Spleen (tissue), 11 donors: ENCODE data around the gene CACNA1D. TPM values are rescaled to one million over a fixed set of nuclear protein-coding genes. Genes with fewer than 3 reads are reported as not detected.
"Not testable (repeated sequence)": the region's sequence is repeated elsewhere in the genome, so short reads cannot be mapped to it uniquely, and the experiment has no call there.

Source experiments
- DNase-seq: peaks from one replicate; pipeline ENCODE4 v3.0.0-alpha.2; 2020
- H3K27ac ChIP-seq, 8 donors: fragments of 200-600 bp; sonication (generic) in 7 of 8; 1 replicate in 4 of 8; 2 replicates in 4 of 8; pipeline versions ENCODE4 v1.5.0 to v1.8.0; 2016 to 2021; ENCODE audit warnings: inconsistent platforms in 4 of 8, mild to moderate bottlenecking in 4 of 8, moderate library complexity in 1 of 8
- H3K27me3 ChIP-seq, 7 donors: fragments of 200-600 bp; sonication (generic) in 6 of 7; replicated peaks in 1 of 7; 1 replicate in 4 of 7; 2 replicates in 3 of 7; pipeline versions ENCODE4 v1.5.0 to v1.8.0; 2016 to 2021; ENCODE audit warnings: inconsistent platforms in 3 of 7, mild to moderate bottlenecking in 1 of 7
- H3K36me3 ChIP-seq, 6 donors: fragments of 200-600 bp; sonication (generic) in 5 of 6; 1 replicate in 4 of 6; 2 replicates in 2 of 6; pipeline versions ENCODE4 v1.5.0 to v1.8.0; 2016 to 2021; ENCODE audit warnings: inconsistent platforms in 2 of 6
- H3K4me1 ChIP-seq, 6 donors: fragments of 200-600 bp; sonication (generic) in 5 of 6; 1 replicate in 3 of 6; 2 replicates in 3 of 6; pipeline versions ENCODE4 v1.5.0 to v1.8.0; 2016 to 2021; ENCODE audit warnings: inconsistent platforms in 3 of 6
- H3K4me3 ChIP-seq, 8 donors: fragments of 200-600 bp; sonication (generic) in 7 of 8; 1 replicate in 4 of 8; 2 replicates in 4 of 8; pipeline versions ENCODE4 v1.5.0 to v1.8.0; 2016 to 2021; ENCODE audit warnings: inconsistent platforms in 4 of 8, mild to moderate bottlenecking in 4 of 8, moderate library complexity in 2 of 8
- H3K9me3 ChIP-seq, 8 donors: fragments of 200-600 bp; sonication (generic) in 7 of 8; 1 replicate in 4 of 8; 2 replicates in 4 of 8; pipeline versions ENCODE4 v1.5.0 to v1.8.0; 2016 to 2021; ENCODE audit warnings: inconsistent platforms in 4 of 8
- CTCF ChIP-seq, 11 experiments: fragments of 200-600 bp in 7 of 11; fragments of 450-650 bp in 4 of 11; sonication (generic) in 4 of 11; IDR thresholded peaks in 8 of 11; conservative IDR thresholded peaks in 3 of 11; 1 replicate in 7 of 11; 2 replicates in 4 of 11; pipeline versions ENCODE4 v1.4.0 to v1.8.0; 2016 to 2021; ENCODE audit warnings: antibody characterized with exemption in 11 of 11, inconsistent platforms in 4 of 11, mild to moderate bottlenecking in 1 of 11
- POLR2A ChIP-seq, 3 donors: fragments of 450-650 bp; IDR thresholded peaks; one replicate each; pipeline ENCODE4 v1.5.1; 2017; ENCODE audit warnings: antibody characterized with exemption in 3 of 3, mild to moderate bottlenecking in 1 of 3
- POLR2AphosphoS5 ChIP-seq, 3 donors: sonication (generic); formaldehyde crosslinking; IDR thresholded peaks; one replicate each; pipeline ENCODE4 v1.5.1; 2017; ENCODE audit warnings: antibody characterized with exemption in 3 of 3
- WGBS, 5 donors: extraction: QIAGEN DNeasy Blood & Tissue Kit in 3 of 5; methylation state at CpG; one replicate each; pipeline versions ENCODE4 v1.1.5 to v1.1.7; 2013 to 2018; 5-methylcytosine and 5-hydroxymethylcytosine counted together
- intact Hi-C: fragments of 100-400 bp; cut with DNase I; formaldehyde crosslinking; loops from one replicate; pipeline ENCODE4 v1.15.0; 2023; ENCODE audit warnings: low total_unique reads
- polyA plus RNA-seq, 3 donors: library from polyadenylated mRNA; stranded (reverse); fragments of 200-250 nt; gene quantifications; one replicate each; pipeline ENCODE4 v1.2.1, GENCODE V29; 2013
- total RNA-seq, 7 donors: library from RNA; depleted of rRNA in 3 of 7; stranded (reverse); fragments of >200 nt in 3 of 7; fragmentation: NEBNext Ultra II Directional in 4 of 7; extraction: Animal tissue kit (Norgen Biotek cat#: 25700) in 4 of 7; gene quantifications; one replicate each; pipeline versions ENCODE4 v1.1.0 to v1.2.1, GENCODE V29; 2016 to 2021
- donor health status: healthy with polysubstance abuse.
- donor health status: DM: no; HTN: no; CAD: no; lungs with moderate emphysema.
- donor health status: DM: no; HTN: no; CAD: no.
- donor health status: Bipolar disorder and iron deficiency.
- donor health status: healthy.
- donor health status: DM: no; HTN: no; CAD: no.
- donor health status: DM: yes; HTN: yes; CAD: no.

The CACNA1D gene
- total and polyA plus RNA-seq, 10 donors: 0.55 to 89.3 (median 19.1) TPM

- WGBS, 5 donors: 64 to 90% (median 72%) methylated on average over 1 to 2 of the region's 2 CpGs
Observed at GRCh38 chr3:53473422-53473821, 21.0 kb upstream of the CACNA1D start.

GRCh38 chr3:53476372-53476771 lies 18.0 kb upstream of the CACNA1D start:
- H3K4me1 ChIP-seq, H3K9me3 ChIP-seq, DNase-seq, H3K27ac ChIP-seq, H3K4me3 ChIP-seq, intact Hi-C loops, H3K36me3 ChIP-seq: not testable (repeated sequence)
- H3K27me3 ChIP-seq: peaks cover 0 to 37% (median 0%) of the 10 kb centered on the region in 7 donors
- 81 to 99% (median 95%) methylated on average over 3 of the region's 3 CpGs for WGBS, 5 donors

More at GRCh38 chr3:53473422-53473821, 21.0 kb upstream of the CACNA1D start:
- Histone ChIP-seq H3K36me3 (no peaks in the 10 kb centered on the region), H3K27me3 (peaks cover 0 to 15% (median 0%) of the 10 kb centered on the region in 7 donors), H3K4me3 (no peak overlapping the region), H3K27ac (no peak overlapping the region), H3K9me3 (peaks cover 0 to 9% (median 0%) of the 10 kb centered on the region in 8 donors), H3K4me1 (no peaks in the 10 kb centered on the region)
- intact Hi-C loops: no loop called here
- TF ChIP-seq CTCF (IDR thresholded peaks at IDR 0.05 in 8 of 11, conservative IDR thresholded peaks at IDR 0.05 in 3 of 11): no peak
- no peak for TF ChIP-seq POLR2A (IDR thresholded peaks at IDR 0.05)
- no peak for TF ChIP-seq POLR2AphosphoS5 (IDR thresholded peaks at IDR 0.05)
- no peak for DNase-seq

- whole genome bisulfite sequencing, 5 donors: 58 to 69% (median 64%) methylated on average over 1 of the region's 1 CpG
- intact Hi-C loops: not testable (repeated sequence)
Observed at GRCh38 chr3:53477689-53478088, 16.7 kb upstream of the CACNA1D start.

GRCh38 chr3:53478166-53478830 lies 16.1 kb upstream of the CACNA1D start:
- WGBS, 5 donors: 41 to 71% (median 58%) methylated on average over 1 of the region's 1 CpG
- no peak overlapping the region for H3K27ac ChIP-seq
- H3K36me3 ChIP-seq: no peaks in the 10 kb centered on the region
- intact Hi-C loops: no loop called here
- H3K27me3 ChIP-seq: peaks cover 0 to 38% (median 0%) of the 10 kb centered on the region in 7 donors
- no peak for TF ChIP-seq CTCF (IDR thresholded peaks at IDR 0.05 in 8 of 11, conservative IDR thresholded peaks at IDR 0.05 in 3 of 11)
- no peak for TF ChIP-seq POLR2A (IDR thresholded peaks at IDR 0.05)
- no peak for TF ChIP-seq POLR2AphosphoS5 (IDR thresholded peaks at IDR 0.05)
- H3K4me3 ChIP-seq: no peak overlapping the region
- H3K9me3 ChIP-seq: peaks cover 0 to 5% (median 0%) of the 10 kb centered on the region in 8 donors
- no peaks in the 10 kb centered on the region for H3K4me1 ChIP-seq
- no peak for DNase-seq

More at GRCh38 chr3:53477689-53478088, 16.7 kb upstream of the CACNA1D start:
- not testable (repeated sequence) for H3K4me3 ChIP-seq, DNase-seq, H3K27ac ChIP-seq, H3K36me3 ChIP-seq, H3K9me3 ChIP-seq, H3K4me1 ChIP-seq
- peaks cover 0 to 39% (median 0%) of the 10 kb centered on the region in 7 donors for H3K27me3 ChIP-seq

- Histone ChIP-seq H3K27ac (no peak overlapping the region), H3K27me3 (peaks cover 0 to 32% (median 0%) of the 10 kb centered on the region in 7 donors), H3K4me1 (no peaks in the 10 kb centered on the region), H3K36me3 (no peaks in the 10 kb centered on the region), H3K4me3 (no peak overlapping the region), H3K9me3 (peaks cover 0 to 5% (median 0%) of the 10 kb centered on the region in 8 donors)
- no peak for TF ChIP-seq CTCF (IDR thresholded peaks at IDR 0.05 in 8 of 11, conservative IDR thresholded peaks at IDR 0.05 in 3 of 11)
- TF ChIP-seq POLR2A (IDR thresholded peaks at IDR 0.05): no peak
- no peak for TF ChIP-seq POLR2AphosphoS5 (IDR thresholded peaks at IDR 0.05)
- intact Hi-C loops: no loop called here
- WGBS, 5 donors: 66 to 86% (median 75%) methylated on average over 4 of the region's 4 CpGs
- no peak for DNase-seq
Observed at GRCh38 chr3:53478921-53479664, 15.3 kb upstream of the CACNA1D start.
